Endometrial microvascular endothelial cells (primary cell): ENCODE data around the gene ERICH6. TPM values are rescaled to one million over a fixed set of nuclear protein-coding genes. Genes with fewer than 3 reads are reported as not detected.
"Not testable (repeated sequence)": the region's sequence is repeated elsewhere in the genome, so short reads cannot be mapped to it uniquely, and the experiment has no call there.

Experiments used
- in situ Hi-C: cut with HindIII; loops from 2 replicates; pipeline ENCODE4 v1.10.0; 2017; ENCODE audit warnings: low sequenced_read_pairs, low pct_unique_long_range_greater_than_20kb; ENCODE audit errors: inconsistent ontology term
- total RNA-seq: library from RNA; depleted of rRNA; stranded (reverse); fragments of >200 nt; gene quantifications from one replicate; pipeline ENCODE4 v1.2.3, GENCODE V29; 2015; ENCODE audit errors: inconsistent ontology term

ERICH6 gene
- total RNA-seq, 1 donor from 2014 or later = not detected

DNA sequence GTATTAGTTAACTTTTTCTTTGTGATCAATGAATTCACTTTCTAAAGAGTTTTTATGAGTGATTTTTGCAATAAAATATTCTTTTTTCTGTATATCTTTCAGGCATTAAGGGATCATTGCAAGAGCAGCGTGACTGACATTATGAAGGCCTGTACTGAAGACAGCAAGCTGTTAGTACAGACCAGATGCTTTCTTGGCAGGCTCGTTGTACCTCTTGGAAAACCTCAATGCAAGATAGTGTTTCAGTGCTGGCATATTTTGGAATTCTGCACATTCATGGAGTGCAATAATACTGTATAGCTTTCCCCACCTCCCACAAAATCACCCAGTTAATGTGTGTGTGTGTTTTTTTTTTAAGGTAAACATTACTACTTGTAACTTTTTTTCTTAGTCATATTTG, 76.2 kb downstream of the ERICH6 start:
- in situ Hi-C loops = no loop called here

DNA sequence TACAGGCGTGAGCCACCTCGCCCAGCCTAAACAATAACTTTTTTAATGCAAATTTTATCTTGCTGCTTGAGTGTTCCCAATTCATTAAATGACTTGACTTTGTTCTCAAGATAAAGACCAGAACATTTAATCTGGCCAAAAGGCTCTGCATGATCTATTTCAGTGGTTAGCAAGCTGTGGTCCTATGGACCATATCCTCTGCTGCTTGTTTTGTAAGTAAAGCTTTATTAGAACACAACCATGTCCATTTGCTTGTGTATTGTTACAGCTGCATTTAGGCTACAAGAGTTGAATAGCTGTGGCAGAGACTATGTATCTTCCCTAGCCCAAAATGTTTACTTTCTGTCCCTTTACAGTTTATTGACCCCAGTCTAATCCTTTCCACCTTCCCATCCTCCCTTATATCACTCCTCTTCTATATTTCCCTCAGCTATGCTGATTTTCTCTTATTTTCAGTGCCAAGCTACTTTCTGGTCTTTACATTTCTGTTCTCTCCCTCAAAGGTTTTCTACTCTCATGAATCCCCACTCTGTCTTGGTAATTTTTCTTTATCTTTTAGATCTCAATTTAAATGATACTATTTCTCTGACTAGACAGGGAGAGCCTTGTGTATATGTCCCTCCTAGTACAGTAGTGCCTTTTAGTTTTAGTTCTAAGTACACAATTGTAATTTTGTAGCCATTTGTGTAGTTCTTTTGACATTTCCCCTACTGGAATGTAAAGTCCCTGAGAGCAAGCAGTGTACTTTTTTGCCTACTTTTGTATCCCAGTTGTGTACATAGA, 77.4 kb downstream of the ERICH6 start:
- in situ Hi-C loops = no loop called here

- in situ Hi-C loops = no loop called here
These were observed 79.8 kb downstream of the ERICH6 start for GRCh38 chr3:150623945-150624344.

GRCh38 chr3:150622955-150623354, 80.8 kb downstream of the ERICH6 start:
- in situ Hi-C loops = not testable (repeated sequence)

DNA sequence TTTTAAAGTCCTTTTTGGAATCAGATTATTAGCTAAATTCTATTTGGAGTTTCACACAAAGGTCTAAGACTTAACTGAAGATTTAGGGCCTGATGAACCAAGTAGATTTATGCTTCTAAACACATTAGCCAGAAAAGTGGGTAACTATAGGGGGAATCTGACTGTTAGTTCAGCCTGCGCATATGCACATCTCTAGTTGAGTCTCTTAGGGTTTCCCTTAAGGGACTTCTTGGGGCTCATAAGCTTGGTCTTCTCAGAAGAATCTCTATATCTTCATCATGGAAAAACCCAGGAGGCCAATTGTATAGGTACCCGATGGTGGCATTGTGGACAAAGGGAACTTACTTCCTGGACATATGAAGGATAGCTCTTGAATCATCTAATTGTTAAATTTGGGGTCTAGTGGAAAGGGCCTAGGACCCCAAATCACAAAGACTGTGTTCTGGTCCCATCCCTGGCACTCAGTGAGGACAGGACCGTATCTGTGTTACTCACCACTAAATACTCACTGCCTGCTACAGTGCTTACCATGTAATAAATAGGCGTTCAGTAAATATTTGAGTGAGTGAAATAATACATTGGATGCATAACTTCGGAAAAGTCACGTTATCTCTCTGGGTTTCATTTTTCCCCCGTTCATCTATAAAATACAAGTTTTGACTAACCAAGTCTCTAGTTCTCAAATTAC, 83.6 kb downstream of the ERICH6 start:
- in situ Hi-C loops = no loop called here

DNA sequence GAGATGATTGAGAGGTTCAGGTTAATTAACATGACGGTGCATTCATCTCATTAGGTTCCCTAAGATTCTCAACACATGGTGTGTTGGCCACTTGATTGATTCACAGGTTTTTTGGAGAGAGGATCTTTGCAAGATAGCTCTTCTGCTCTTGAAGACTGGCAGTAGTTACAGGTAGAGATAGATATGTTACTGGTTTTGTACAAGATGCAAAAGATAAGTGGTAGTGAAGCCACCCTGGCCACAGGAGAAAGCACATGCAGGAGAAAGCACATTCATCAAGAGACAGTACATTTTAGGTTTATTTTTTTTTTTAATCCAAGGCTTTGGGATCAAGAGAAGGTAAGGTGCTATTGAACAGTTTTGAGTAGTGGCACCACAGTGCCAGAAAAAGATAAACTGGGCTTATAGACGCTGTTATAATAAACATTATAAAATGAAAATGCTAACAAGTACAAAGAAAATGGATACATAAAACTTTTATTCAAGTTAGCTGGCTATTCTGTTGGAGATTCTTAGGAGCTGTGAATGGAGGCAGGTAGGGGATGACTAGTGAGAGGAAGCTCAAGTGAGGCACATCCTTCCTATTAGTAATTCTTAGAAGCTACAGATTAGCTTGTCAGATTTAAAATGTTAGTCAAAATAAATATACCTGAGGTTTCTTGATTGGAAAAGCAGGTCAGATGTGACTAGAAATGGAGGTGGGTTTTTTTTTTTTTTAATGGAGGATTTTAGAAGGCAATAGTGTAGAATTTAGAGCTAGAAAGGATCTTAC, 89.8 kb downstream of the ERICH6 start:
- in situ Hi-C loops = no loop called here

DNA sequence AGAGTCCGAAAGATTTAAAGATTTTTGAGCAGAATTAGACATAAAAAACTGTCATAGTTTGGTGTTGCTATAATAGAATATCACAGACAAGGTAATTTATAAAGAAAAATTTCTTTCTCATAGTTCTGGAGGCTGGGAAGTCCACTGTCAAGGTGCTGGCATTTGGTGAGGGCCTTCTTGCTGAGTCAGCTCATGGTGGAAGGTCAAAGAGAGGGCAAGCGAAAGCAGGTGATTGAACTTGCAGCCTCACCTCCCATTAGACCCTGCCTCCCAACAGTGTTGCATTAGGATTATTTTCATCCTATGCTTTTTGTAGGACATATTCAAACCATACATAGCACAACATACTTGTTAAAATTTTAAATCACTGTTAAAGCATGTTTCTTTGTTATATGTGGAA, 90.7 kb downstream of the ERICH6 start:
- in situ Hi-C loops = no loop called here

DNA sequence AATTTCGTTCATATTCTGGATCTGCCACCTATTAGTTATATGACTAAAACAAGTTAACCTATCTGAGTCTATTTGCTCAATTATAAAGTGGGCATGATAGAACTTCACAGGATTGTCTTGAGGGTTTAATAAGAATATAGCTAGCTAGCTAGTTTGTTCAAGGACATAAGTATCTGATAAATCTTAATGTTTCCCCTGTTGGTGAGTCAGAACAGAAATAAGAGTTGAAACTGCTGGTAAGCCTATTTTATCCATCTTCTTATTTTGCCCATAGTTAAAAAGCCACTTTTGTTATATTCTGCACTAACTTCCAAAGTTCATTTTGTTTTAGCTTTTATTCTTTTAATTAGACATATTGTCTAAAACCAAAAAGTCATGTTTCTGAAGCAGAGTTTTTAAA, 91.2 kb downstream of the ERICH6 start:
- in situ Hi-C loops = no loop called here

DNA sequence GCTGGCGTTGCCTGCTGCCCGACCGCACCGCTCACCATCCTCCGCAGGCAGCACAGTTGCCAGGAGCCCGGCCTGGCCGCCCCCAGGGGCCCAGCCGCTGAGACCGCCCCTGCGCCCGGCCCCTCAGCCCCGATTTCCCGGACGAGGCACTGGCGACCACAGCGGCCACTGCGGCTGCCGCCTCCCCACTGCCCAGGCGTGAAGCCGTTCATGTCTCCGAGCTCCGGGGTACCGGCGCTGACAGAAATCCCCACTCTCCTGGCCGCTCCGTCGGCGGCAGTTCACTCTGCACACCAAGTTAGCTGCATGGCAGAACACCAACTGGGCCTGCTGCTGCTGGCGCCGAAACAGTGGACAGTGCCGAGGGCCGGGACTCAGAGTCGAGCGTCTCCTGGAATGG, 92.1 kb downstream of the ERICH6 start:
- in situ Hi-C loops = no loop called here

DNA sequence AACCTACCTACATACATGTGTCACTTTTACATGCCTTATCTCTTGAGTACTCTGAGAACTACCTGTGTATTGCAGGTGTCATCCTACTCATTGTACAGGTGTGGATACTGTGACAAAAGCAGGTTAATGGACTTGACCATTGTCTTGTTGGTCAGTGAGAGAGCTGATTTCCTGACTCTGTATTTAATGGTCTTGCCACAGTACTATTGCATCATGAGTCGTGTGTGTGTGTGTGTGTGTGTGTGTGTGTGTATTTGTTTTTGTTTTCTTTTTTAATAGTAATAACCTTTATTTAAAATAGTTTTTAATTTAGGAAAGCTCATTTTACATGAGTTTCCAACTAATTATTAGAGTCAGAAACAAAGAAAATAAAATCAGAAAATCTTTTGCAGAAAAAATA, 92.9 kb downstream of the ERICH6 start:
- in situ Hi-C loops = no loop called here

GRCh38 chr3:150609988-150610387, 93.7 kb downstream of the ERICH6 start:
- in situ Hi-C loops = loop anchor here (10.0 kb wide), 1 partner anchor 155 kb away; the partner anchor contains the start of gene SIAH2

Other genes with a start within 250 kb of the ERICH6 start
- gene SERP1, start 157.4 kb downstream of the ERICH6 start, total RNA-seq = 151 TPM
- 99.7 TPM for gene EIF2A, start 157.1 kb downstream of the ERICH6 start, total RNA-seq
- gene SELENOT, start 100.6 kb downstream of the ERICH6 start, total RNA-seq = 262 TPM
- gene SIAH2, start 59.2 kb upstream of the ERICH6 start, total RNA-seq = 18.1 TPM
- gene MINDY4B, start 201.5 kb upstream of the ERICH6 start, total RNA-seq = not detected